GM12891 (cell line): Measurements from ENCODE around the gene ACOX2.

Experiments
- DNase-seq: peaks from one replicate; pipeline ENCODE4 v3.0.0; 2011; ENCODE audit warnings: low spot score; ENCODE audit not compliant: insufficient read length
- FAIRE-seq: peaks from 2 replicates; lab custom pipeline; 2011; peaks lifted over from hg19 to GRCh38; lab: Jason Lieb, UNC
- PAX5 ChIP-seq: IDR thresholded peaks from 2 replicates; pipeline ENCODE4 v1.6.1; 2011; ENCODE audit warnings: low read length, moderate library complexity, mild to moderate bottlenecking; ENCODE audit not compliant: insufficient read depth, severe bottlenecking
- POLR2A ChIP-seq: IDR thresholded peaks from 2 replicates; pipeline ENCODE4 v1.6.1; 2011; ENCODE audit warnings: low read depth, low read length, control low read depth
- POLR2AphosphoS5 ChIP-seq: IDR thresholded peaks from 2 replicates; pipeline ENCODE4 v1.6.1; 2011; ENCODE audit warnings: low read depth, low read length, control low read depth
- POU2F2 ChIP-seq: IDR thresholded peaks from 2 replicates; pipeline ENCODE4 v1.6.1; 2011; ENCODE audit warnings: low read depth, mild to moderate bottlenecking, control low read depth, low read length, moderate library complexity
- SPI1 ChIP-seq: IDR thresholded peaks from 2 replicates; pipeline ENCODE4 v1.6.1; 2011; ENCODE audit warnings: low read depth, low read length, control low read depth
- TAF1 ChIP-seq: IDR thresholded peaks from 2 replicates; pipeline ENCODE4 v1.6.1; 2011; ENCODE audit warnings: low read depth, low read length, control low read depth

The ACOX2 gene

GRCh38 chr3:58575971-58576652 is 39.1 kb upstream of the ACOX2 start:
- FAIRE-seq = no peak
- DNase-seq = no peak
- TF ChIP-seq POLR2AphosphoS5 (no peak), TAF1 (no peak)

GRCh38 chr3:58574682-58575081 is 37.7 kb upstream of the ACOX2 start:
- TF ChIP-seq POU2F2 (no peak), POLR2A (no peak), POLR2AphosphoS5 (no peak)
- FAIRE-seq (no peak), DNase-seq (no peak)

- TF ChIP-seq POLR2A (no peak), SPI1 (no peak), PAX5 (no peak), POU2F2 (no peak), TAF1 (no peak), POLR2AphosphoS5 (no peak)
- no peak for DNase-seq
- FAIRE-seq = no peak
These were observed 37.1 kb upstream of the ACOX2 start for GRCh38 chr3:58574106-58574505.

GRCh38 chr3:58573640-58574039 is 36.6 kb upstream of the ACOX2 start:
- no peak for DNase-seq
- TF ChIP-seq SPI1 (no peak), POLR2A (no peak), TAF1 (no peak), POU2F2 (no peak), PAX5 (no peak), POLR2AphosphoS5 (no peak)
- no peak for FAIRE-seq

GRCh38 chr3:58572634-58573230 is 35.7 kb upstream of the ACOX2 start:
- FAIRE-seq (no peak), DNase-seq (no peak)
- TF ChIP-seq TAF1 (no peak), SPI1 (no peak), POU2F2 (no peak), POLR2A (no peak), POLR2AphosphoS5 (no peak), PAX5 (no peak)

- TF ChIP-seq PAX5 = no peak
- no peak for TF ChIP-seq POLR2A
- TF ChIP-seq TAF1 = no peak
- TF ChIP-seq POLR2AphosphoS5 = no peak
- no peak for TF ChIP-seq SPI1
- no peak for TF ChIP-seq POU2F2
- DNase-seq = no peak
- FAIRE-seq = no peak
These were observed 35.1 kb upstream of the ACOX2 start for GRCh38 chr3:58572013-58572633.

GRCh38 chr3:58570851-58571250 is 33.9 kb upstream of the ACOX2 start:
- DNase-seq (no peak), FAIRE-seq (no peak)
- TF ChIP-seq POU2F2 (no peak), POLR2AphosphoS5 (no peak), TAF1 (no peak)

GRCh38 chr3:58569287-58570001 is 32.5 kb upstream of the ACOX2 start:
- no peak for FAIRE-seq
- DNase-seq = no peak
- TF ChIP-seq POLR2AphosphoS5 (no peak), POU2F2 (no peak), TAF1 (no peak), POLR2A (no peak), SPI1 (no peak), PAX5 (no peak)

- TF ChIP-seq SPI1 (no peak), POLR2AphosphoS5 (no peak), PAX5 (no peak), POLR2A (no peak), TAF1 (no peak)
- peak; percentile 84 for FAIRE-seq
- no peak for DNase-seq
These were observed 31.7 kb upstream of the ACOX2 start for GRCh38 chr3:58568572-58569286.
